ENCODE measurements around the gene DVL2. TPM values are rescaled to one million over a fixed set of nuclear protein-coding genes. Genes with fewer than 3 reads are reported as not detected.

The DVL2 gene
- total and polyA plus RNA-seq, 2 donors (not counting 3 experiments of a cell fraction or from before 2014, with no cell fraction given): 17.2 to 55.9 TPM

GRCh38 chr17:7177191-7177953 is 56.9 kb downstream of the DVL2 start:
- BruUV-seq (replicated peaks): TSS peak; percentile 90
- intact Hi-C loops (cut with micrococcal nuclease): loop anchor here (1.0 to 2.0 kb wide), 5 partner anchors 41 to 265 kb away; partner anchors contain the start of genes ACADVL and DLG4
- POLR2A ChIA-PET: interaction anchor here (0.5 to 0.7 kb wide), 3 partner anchors 152 to 466 kb away, joined by 3 to 4 read pairs (median 3); partner anchors contain the start of gene NEURL4

More at GRCh38 chr17:7177191-7177953, 56.9 kb downstream of the DVL2 start:
- CTCF ChIA-PET: interaction anchor here (0.6 to 4.3 kb wide), 32 partner anchors 8 to 511 kb away, joined by 3 to 91 read pairs (median 6); partner anchors contain the start of genes ACADVL, DLG4, SLC16A11 and SLC16A13
- Histone ChIP-seq H3K27me3 (ENCODE audit: control insufficient read depth in 2 of 2, insufficient read depth in 2 of 2, low read length in 2 of 2) (no peaks in the 10 kb centered on the region), H3K9me3 (replicated peaks; ENCODE audit: control insufficient read depth, insufficient read depth, low read length) (no peaks in the 10 kb centered on the region), H3K4me2 (ENCODE audit: insufficient read depth, low read length) (peak overlapping the region; percentile 88), H3K4me1 (ENCODE audit: control insufficient read depth, extremely low read depth, insufficient read depth, low read length) (peaks cover 17% of the 10 kb centered on the region), H3K4me3 (replicated peaks in 1 of 3; ENCODE audit: insufficient read depth in 1 of 3, low read depth in 1 of 3, low read length in 3 of 3) (peak overlapping the region; percentile 30 to 66 (median 46)), H3K27ac (ENCODE audit: insufficient read depth, low read depth, low read length) (peak overlapping the region; percentile 63), H2AFZ (ENCODE audit: low read depth, low read length) (peak overlapping the region; percentile 91), H3K9me1 (replicated peaks; ENCODE audit: control insufficient read depth, extremely low read depth, insufficient read depth, low read length) (no peaks in the 10 kb centered on the region), H4K20me1 (replicated peaks; ENCODE audit: control insufficient read depth, extremely low read depth, insufficient read depth, low read length) (no peaks in the 10 kb centered on the region), H3K9ac (replicated peaks; ENCODE audit: extremely low read depth, insufficient read depth, low read length) (peak overlapping the region; percentile 79), H3K79me2 (ENCODE audit: control insufficient read depth, insufficient read depth, low read length) (no peaks in the 10 kb centered on the region), H3K36me3 (ENCODE audit: control insufficient read depth in 2 of 2, extremely low read depth in 1 of 2, insufficient read depth in 2 of 2, low read length in 2 of 2) (no peaks in the 10 kb centered on the region)
- dilution Hi-C loops (cut with MboI; ENCODE audit: extremely low pct_ligation_motif_present, low sequenced_read_pairs): no loop called here
- peak; percentile 84 for FAIRE-seq
- peak; percentile 74 for DNase-seq (ENCODE audit: low read depth, low spot score)
- TF ChIP-seq POLR2A (IDR thresholded peaks at IDR 0.05; ENCODE audit: low read depth, low read length) (peak; percentile 28), POLR2AphosphoS5 (IDR thresholded peaks at IDR 0.05; ENCODE audit: insufficient read depth, low read depth, low read length) (peak; percentile 15), CTCF (IDR thresholded peaks at IDR 0.05; ENCODE audit: extremely low read depth in 1 of 2, insufficient read depth in 1 of 2, low read depth in 1 of 2, low read length in 2 of 2) (peak; percentile 81 to 95), GATA2 (IDR thresholded peaks at IDR 0.05; ENCODE audit: insufficient read depth, insufficient read length, low read depth, low read length) (no peak)

Measured in endothelial cell of umbilical vein (primary cell).